22Rv1 (cell line): Measurements from ENCODE around the gene POR.

ENCODE experiments used
- H3K27ac ChIP-seq: fragments of 450-650 bp; 2 replicates; pipeline ENCODE4 v1.5.1; 2017
- ZFX ChIP-seq: fragments of 450-650 bp; IDR thresholded peaks from 2 replicates; pipeline ENCODE4 v1.6.1; 2017; ENCODE audit warnings: antibody characterized with exemption, borderline replicate concordance
- TF ChIP-seq, protein P1 (sequence below): fragments of 450-650 bp; IDR thresholded peaks from 2 replicates; pipeline ENCODE4 v1.5.1; 2017; ENCODE audit warnings: mild to moderate bottlenecking

The POR gene

DNA sequence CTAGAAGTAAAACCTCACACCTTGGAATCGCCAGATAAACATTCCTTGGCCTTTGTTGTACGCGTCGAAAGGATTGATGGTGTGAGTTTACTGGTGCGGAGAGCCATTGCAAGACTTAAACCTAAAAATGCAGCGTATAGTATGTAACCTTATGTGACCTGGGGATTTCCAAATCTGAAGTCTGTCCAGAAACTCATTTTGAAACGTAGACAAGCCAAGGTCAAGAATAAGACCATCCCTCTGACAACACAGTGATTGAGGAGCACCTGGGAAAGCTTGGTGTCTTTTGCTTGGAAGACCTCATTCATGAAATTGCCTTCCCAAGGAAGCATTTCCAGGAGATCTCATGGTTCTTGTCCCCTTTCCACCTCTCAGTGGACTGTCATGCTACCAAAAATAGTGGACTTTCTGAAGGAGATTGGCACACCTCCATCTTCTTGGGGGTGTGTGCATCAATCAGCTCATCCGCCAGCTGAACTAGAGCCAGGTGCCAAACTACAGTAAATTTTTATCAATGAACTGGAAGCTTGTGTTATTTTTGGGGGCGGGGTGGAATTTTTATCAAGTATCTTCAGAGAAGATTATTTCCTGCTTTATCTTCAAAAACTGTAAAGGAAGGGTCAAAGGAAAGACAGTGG, 8.1 kb downstream of the POR start:
- TF ChIP-seq, protein P1, sequence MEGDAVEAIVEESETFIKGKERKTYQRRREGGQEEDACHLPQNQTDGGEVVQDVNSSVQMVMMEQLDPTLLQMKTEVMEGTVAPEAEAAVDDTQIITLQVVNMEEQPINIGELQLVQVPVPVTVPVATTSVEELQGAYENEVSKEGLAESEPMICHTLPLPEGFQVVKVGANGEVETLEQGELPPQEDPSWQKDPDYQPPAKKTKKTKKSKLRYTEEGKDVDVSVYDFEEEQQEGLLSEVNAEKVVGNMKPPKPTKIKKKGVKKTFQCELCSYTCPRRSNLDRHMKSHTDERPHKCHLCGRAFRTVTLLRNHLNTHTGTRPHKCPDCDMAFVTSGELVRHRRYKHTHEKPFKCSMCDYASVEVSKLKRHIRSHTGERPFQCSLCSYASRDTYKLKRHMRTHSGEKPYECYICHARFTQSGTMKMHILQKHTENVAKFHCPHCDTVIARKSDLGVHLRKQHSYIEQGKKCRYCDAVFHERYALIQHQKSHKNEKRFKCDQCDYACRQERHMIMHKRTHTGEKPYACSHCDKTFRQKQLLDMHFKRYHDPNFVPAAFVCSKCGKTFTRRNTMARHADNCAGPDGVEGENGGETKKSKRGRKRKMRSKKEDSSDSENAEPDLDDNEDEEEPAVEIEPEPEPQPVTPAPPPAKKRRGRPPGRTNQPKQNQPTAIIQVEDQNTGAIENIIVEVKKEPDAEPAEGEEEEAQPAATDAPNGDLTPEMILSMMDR: no peak
- H3K27ac ChIP-seq: no peak overlapping the region

DNA sequence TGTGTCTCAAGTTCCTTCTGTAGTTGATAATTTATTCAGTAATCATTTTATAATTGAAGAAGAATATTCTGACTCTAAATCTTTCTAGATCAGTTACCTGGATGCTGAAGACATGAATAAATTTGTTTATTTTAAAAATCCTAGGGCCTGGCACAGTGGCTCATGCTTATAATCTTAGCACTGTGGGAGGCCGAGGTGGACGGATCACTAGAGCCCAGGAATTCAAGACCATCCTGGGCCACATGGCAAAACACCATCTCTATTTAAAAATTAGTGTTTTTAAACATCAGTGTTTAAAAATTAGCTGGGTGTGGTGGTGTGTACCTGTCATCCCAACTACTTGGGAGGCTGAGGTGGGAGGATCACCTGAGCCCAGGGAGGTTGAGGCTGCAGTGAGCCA, 9.3 kb downstream of the POR start:
- TF ChIP-seq, protein P1: no peak
- no peak for TF ChIP-seq ZFX
- no peak overlapping the region for H3K27ac ChIP-seq

DNA sequence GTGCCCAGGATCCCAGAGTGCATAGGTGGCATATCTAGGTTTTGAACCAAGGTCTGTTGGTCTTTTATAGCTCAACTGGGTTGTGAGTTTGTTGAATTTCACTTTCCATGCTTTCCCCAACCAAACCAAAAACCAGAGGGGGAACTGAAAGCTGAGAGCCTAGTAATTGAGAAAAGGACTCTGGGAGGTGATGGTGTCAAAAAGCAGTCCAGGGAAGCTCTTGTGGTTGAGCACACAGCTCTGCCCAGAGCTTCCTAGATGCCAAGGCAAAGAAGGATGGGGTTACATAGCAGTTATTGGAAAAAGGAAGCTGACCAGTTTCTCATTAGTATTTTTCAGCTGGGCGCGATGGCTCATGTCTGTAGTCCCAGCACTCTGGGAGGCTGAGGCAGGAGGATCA, 9.9 kb downstream of the POR start:
- TF ChIP-seq, protein P1: no peak
- no peak for TF ChIP-seq ZFX
- H3K27ac ChIP-seq: no peak overlapping the region

DNA sequence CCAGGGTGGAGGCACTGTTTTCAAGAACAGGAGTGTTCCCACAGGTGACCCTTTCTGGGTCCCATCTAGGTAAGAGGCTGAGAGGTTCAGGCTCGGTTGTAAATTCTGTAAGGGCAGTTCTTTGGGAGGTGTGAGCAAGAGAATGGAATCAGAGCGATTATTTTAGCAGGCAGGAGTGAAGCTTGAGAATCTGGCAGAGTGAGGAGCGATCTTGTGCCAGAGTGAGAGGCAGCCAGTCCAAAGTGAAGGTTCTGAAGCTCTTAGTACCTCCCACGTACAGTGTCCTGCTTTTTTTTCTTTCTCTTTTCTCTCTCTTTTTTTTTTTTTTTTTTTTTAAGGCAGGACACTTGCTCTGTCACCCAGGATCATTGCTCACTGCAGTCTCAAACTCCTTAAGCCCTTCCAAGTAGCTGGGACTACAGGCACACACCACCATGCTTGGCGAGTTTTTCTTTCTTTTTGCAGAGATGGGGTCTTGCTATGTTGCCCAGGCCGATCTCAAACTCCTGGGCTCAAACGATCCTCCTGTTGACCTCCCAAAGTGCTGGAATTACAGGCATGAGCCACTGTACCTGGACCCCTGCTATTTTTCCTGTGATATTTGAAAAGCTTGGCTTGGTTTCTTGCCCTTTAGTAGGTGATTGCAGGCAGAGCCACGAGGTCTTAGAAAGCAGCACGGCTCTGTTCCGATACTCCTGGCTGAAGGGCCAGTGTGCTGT, 10.9 kb downstream of the POR start:
- TF ChIP-seq, protein P1: no peak
- no peak for TF ChIP-seq ZFX
- no peak overlapping the region for H3K27ac ChIP-seq

DNA sequence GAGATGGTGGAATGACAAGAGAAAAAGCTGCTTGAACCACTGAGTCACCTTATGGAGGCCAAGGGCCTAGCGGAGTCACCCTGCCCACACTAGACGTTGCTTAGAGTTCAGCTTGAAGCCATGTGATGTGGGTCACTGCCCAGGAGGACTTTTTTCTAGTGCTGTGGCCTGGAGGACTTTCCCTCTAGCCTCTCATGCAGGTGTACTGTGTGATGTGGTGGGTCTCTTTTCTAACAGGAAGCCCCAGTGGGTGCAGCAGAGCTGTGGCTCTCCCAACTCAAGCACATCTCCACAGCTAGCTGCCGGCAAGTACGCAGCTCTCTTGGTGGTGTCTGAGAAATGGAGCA, 13.6 kb downstream of the POR start:
- TF ChIP-seq, protein P1: no peak
- no peak for TF ChIP-seq ZFX
- no peak overlapping the region for H3K27ac ChIP-seq

DNA sequence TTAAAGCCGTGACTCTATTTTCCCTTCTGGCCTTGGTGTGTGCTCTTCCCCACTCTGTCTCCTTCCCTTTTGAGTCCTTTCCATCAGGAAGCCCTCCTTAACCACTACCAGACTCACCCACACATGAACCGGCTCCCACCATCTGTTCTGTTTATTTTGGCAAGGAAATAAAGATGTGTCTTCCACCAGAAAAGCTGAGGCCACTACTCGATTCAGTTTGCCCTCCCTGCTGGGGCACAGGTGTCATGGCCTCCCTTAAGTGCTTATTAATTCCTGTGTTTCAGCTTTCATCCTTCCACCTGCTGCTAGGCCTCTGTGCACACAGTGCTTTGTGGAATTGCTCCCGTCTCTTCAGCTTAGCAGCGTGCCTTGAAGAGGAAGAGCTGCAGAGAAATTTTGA, 16.7 kb downstream of the POR start:
- TF ChIP-seq ZFX: no peak
- TF ChIP-seq, protein P1: no peak
- no peak overlapping the region for H3K27ac ChIP-seq

DNA sequence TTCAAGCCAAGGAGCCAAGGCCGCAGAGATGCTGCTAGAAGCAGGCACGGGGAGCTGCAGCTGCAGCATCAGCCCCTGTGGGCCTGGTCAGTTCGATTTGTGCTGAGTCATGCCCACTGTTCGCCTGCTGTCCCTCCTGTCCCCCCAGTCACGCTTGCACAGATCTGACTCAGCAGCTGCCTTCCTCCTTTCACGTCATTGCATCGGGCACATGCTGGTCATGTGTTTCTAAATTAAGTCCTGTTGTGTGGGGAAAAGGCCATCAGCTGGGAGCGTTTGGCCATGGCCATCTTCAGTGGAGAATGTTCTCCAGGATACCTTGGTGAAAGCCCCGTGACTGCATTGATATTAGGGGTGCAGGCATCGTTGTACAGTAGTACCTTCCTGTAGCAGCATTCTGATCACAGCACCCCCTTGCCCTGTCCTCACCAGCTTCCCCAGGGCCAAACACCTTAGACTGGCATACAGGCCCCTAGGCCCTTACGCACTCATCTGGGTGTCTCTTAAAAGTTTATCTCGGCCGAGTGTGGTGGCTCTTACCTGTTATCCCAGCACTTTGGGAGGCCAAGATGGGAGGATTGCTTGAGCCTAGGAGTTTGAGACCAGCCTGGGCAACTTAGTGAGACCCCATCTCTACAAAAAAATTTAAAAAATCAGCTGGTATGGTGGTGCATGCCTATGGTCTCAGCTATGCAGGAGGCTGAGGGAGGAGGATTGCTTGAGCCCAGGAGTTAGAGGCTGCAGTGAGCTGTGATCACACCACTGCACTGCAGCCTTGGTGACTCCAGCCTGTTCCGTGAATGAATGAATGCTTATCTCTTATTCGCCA, 23.2 kb downstream of the POR start:
- TF ChIP-seq, protein P1: no peak
- no peak for TF ChIP-seq ZFX
- no peak overlapping the region for H3K27ac ChIP-seq
